Erythroblast (primary cell): Measurements from ENCODE around the gene ZPR1.

Experiments used
- GATA1 ChIP-seq: IDR thresholded peaks from 2 replicates; pipeline ENCODE4 v1.6.1; 2011; ENCODE audit warnings: low read depth, mild to moderate bottlenecking, control low read depth, low read length, moderate library complexity
- POLR2A ChIP-seq: IDR thresholded peaks from 2 replicates; pipeline ENCODE4 v1.6.1; 2011; ENCODE audit warnings: mild to moderate bottlenecking, low read length

GRCh38 chr11:116762132-116762531 is 25.7 kb downstream of the ZPR1 start:
- TF ChIP-seq POLR2A = no peak
- no peak for TF ChIP-seq GATA1
